GM12878 (cell line): ENCODE data around the gene SIRT3. TPM values are rescaled to one million over a fixed set of nuclear protein-coding genes. Genes with fewer than 3 reads are reported as not detected.

ENCODE experiments used
- BCL11A ChIP-seq: IDR thresholded peaks from 2 replicates; pipeline ENCODE4 v1.6.1; 2011; ENCODE audit warnings: low read depth, low read length
- CBFB ChIP-seq: IDR thresholded peaks from 2 replicates; pipeline ENCODE4 v1.6.1; 2016; ENCODE audit warnings: antibody characterized with exemption, low read depth
- MEF2A ChIP-seq: IDR thresholded peaks from 2 replicates; pipeline ENCODE4 v1.6.1; 2011; ENCODE audit warnings: low read depth, mild to moderate bottlenecking, low read length, moderate library complexity; ENCODE audit not compliant: insufficient read depth
- PAX5 ChIP-seq: IDR thresholded peaks from 2 replicates; pipeline ENCODE4 v1.6.1; 2011; ENCODE audit warnings: low read depth, low read length, borderline replicate concordance
- SMARCA5 ChIP-seq: fragments of 450-650 bp; IDR thresholded peaks from 2 replicates; pipeline ENCODE4 v1.6.1; 2017; ENCODE audit warnings: mild to moderate bottlenecking
- SP1 ChIP-seq: IDR thresholded peaks from one replicate; pipeline ENCODE4 v1.6.1; 2011; ENCODE audit warnings: low read depth, low read length
- TCF12 ChIP-seq: IDR thresholded peaks from 2 replicates; pipeline ENCODE4 v1.6.1; 2011; ENCODE audit warnings: low read depth, mild to moderate bottlenecking, low read length
- ZNF217 ChIP-seq: fragments of 450-650 bp; IDR thresholded peaks from 2 replicates; pipeline ENCODE4 v1.6.1; 2017; ENCODE audit warnings: antibody characterized with exemption, mild to moderate bottlenecking
- polyA plus RNA-seq, 11 experiments: library from polyadenylated mRNA; depleted of rRNA in 4 of 11; unstranded in 6 of 11; stranded (reverse) in 5 of 11; fragments of >200 nt; fragmentation: Nextera tagmentation in 4 of 11; fragmentation: Illumina TruSeq in 1 of 11; extraction: Ambion mirVana in 4 of 11; extraction: Trizol in 1 of 11; gene quantifications; 1 replicate in 1 of 11; 2 replicates in 10 of 11; pipeline versions ENCODE4 v1.2.1 to v1.2.3, GENCODE V29; 2011 to 2016; ENCODE audit warnings: inconsistent platforms in 2 of 11, missing spikeins in 2 of 11, low read depth in 1 of 11
- total RNA-seq, 4 experiments: library from RNA; depleted of rRNA in 3 of 4; stranded (reverse); fragments of >200 nt in 3 of 4; fragmentation: Illumina TruSeq in 1 of 4; extraction: Trizol in 1 of 4; gene quantifications; 2 replicates each; pipeline versions ENCODE4 v1.2.1 to v1.2.3, GENCODE V29; 2013 to 2021
- TF ChIP-seq, protein P1 (sequence below): fragments of 450-650 bp; IDR thresholded peaks from 2 replicates; pipeline ENCODE4 v1.6.1; 2017; ENCODE audit warnings: mild to moderate bottlenecking, moderate library complexity
- TF ChIP-seq, protein P2 (sequence below): IDR thresholded peaks from 2 replicates; pipeline ENCODE4 v1.6.1; 2011; ENCODE audit warnings: mild to moderate bottlenecking, low read depth, low read length, moderate library complexity; ENCODE audit not compliant: insufficient replicate concordance
- TF ChIP-seq, protein P3 (sequence below): fragments of 450-650 bp; IDR thresholded peaks from 2 replicates; pipeline ENCODE4 v1.6.1; 2016; ENCODE audit warnings: mild to moderate bottlenecking, moderate library complexity, borderline replicate concordance
- TF ChIP-seq, protein P4 (sequence below): fragments of 450-650 bp; conservative IDR thresholded peaks from 2 replicates; pipeline ENCODE4 v1.6.1; 2017; ENCODE audit warnings: mild to moderate bottlenecking, moderate library complexity
- TF ChIP-seq, protein P5 (sequence below): fragments of 450-650 bp; IDR thresholded peaks from 2 replicates; pipeline ENCODE4 v1.6.1; 2016; ENCODE audit warnings: mild to moderate bottlenecking

Gene SIRT3
- total and polyA plus RNA-seq, 10 of the 15 experiments (the other 5 are each of a cell fraction or from before 2014, with no cell fraction given) = 0.90 to 23.2 (median 12.6) TPM

DNA sequence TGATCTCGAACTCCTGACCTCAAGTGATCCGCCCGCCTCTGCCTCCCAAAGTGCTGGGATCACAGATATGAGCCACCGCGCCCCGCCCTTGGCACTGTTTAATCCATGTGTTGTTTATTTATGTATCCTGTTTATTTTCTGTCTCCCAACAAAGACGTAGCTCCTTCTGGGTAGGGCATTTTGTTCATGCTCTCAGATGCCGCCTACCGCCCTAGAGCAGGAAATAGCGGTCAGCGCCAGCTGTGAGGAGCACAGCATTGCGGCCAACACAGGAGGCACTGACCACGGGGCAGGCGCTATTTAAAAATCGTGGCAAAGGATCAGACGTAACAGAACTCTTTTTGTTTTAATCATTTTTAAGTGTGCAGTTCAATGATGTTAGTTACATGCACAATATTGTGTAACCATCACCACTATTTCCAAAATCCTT, 32.6 kb upstream of the SIRT3 start (continued):
- TF ChIP-seq, protein P1, sequence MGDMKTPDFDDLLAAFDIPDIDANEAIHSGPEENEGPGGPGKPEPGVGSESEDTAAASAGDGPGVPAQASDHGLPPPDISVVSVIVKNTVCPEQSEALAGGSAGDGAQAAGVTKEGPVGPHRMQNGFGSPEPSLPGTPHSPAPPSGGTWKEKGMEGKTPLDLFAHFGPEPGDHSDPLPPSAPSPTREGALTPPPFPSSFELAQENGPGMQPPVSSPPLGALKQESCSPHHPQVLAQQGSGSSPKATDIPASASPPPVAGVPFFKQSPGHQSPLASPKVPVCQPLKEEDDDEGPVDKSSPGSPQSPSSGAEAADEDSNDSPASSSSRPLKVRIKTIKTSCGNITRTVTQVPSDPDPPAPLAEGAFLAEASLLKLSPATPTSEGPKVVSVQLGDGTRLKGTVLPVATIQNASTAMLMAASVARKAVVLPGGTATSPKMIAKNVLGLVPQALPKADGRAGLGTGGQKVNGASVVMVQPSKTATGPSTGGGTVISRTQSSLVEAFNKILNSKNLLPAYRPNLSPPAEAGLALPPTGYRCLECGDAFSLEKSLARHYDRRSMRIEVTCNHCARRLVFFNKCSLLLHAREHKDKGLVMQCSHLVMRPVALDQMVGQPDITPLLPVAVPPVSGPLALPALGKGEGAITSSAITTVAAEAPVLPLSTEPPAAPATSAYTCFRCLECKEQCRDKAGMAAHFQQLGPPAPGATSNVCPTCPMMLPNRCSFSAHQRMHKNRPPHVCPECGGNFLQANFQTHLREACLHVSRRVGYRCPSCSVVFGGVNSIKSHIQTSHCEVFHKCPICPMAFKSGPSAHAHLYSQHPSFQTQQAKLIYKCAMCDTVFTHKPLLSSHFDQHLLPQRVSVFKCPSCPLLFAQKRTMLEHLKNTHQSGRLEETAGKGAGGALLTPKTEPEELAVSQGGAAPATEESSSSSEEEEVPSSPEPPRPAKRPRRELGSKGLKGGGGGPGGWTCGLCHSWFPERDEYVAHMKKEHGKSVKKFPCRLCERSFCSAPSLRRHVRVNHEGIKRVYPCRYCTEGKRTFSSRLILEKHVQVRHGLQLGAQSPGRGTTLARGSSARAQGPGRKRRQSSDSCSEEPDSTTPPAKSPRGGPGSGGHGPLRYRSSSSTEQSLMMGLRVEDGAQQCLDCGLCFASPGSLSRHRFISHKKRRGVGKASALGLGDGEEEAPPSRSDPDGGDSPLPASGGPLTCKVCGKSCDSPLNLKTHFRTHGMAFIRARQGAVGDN = peak; percentile 14; the same call in 1 of the 2 replicates
- TF ChIP-seq, protein P2, sequence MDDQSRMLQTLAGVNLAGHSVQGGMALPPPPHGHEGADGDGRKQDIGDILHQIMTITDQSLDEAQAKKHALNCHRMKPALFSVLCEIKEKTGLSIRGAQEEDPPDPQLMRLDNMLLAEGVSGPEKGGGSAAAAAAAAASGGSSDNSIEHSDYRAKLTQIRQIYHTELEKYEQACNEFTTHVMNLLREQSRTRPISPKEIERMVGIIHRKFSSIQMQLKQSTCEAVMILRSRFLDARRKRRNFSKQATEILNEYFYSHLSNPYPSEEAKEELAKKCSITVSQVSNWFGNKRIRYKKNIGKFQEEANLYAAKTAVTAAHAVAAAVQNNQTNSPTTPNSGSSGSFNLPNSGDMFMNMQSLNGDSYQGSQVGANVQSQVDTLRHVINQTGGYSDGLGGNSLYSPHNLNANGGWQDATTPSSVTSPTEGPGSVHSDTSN = peak; percentile 53
- peak; percentile 40 for TF ChIP-seq SP1
- TF ChIP-seq, protein P3, sequence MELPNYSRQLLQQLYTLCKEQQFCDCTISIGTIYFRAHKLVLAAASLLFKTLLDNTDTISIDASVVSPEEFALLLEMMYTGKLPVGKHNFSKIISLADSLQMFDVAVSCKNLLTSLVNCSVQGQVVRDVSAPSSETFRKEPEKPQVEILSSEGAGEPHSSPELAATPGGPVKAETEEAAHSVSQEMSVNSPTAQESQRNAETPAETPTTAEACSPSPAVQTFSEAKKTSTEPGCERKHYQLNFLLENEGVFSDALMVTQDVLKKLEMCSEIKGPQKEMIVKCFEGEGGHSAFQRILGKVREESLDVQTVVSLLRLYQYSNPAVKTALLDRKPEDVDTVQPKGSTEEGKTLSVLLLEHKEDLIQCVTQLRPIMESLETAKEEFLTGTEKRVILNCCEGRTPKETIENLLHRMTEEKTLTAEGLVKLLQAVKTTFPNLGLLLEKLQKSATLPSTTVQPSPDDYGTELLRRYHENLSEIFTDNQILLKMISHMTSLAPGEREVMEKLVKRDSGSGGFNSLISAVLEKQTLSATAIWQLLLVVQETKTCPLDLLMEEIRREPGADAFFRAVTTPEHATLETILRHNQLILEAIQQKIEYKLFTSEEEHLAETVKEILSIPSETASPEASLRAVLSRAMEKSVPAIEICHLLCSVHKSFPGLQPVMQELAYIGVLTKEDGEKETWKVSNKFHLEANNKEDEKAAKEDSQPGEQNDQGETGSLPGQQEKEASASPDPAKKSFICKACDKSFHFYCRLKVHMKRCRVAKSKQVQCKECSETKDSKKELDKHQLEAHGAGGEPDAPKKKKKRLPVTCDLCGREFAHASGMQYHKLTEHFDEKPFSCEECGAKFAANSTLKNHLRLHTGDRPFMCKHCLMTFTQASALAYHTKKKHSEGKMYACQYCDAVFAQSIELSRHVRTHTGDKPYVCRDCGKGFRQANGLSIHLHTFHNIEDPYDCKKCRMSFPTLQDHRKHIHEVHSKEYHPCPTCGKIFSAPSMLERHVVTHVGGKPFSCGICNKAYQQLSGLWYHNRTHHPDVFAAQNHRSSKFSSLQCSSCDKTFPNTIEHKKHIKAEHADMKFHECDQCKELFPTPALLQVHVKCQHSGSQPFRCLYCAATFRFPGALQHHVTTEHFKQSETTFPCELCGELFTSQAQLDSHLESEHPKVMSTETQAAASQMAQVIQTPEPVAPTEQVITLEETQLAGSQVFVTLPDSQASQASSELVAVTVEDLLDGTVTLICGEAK = peak; percentile 18; the same call in 1 of the 2 replicates
- TF ChIP-seq, protein P4, sequence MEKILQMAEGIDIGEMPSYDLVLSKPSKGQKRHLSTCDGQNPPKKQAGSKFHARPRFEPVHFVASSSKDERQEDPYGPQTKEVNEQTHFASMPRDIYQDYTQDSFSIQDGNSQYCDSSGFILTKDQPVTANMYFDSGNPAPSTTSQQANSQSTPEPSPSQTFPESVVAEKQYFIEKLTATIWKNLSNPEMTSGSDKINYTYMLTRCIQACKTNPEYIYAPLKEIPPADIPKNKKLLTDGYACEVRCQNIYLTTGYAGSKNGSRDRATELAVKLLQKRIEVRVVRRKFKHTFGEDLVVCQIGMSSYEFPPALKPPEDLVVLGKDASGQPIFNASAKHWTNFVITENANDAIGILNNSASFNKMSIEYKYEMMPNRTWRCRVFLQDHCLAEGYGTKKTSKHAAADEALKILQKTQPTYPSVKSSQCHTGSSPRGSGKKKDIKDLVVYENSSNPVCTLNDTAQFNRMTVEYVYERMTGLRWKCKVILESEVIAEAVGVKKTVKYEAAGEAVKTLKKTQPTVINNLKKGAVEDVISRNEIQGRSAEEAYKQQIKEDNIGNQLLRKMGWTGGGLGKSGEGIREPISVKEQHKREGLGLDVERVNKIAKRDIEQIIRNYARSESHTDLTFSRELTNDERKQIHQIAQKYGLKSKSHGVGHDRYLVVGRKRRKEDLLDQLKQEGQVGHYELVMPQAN = peak; percentile 59
- peak; percentile 53; the same call in 1 of the 2 replicates for TF ChIP-seq BCL11A
- 0 out of 2 replicates have a peak, but pooled peaks have one; percentile 47 for TF ChIP-seq PAX5
- TF ChIP-seq, protein P5, sequence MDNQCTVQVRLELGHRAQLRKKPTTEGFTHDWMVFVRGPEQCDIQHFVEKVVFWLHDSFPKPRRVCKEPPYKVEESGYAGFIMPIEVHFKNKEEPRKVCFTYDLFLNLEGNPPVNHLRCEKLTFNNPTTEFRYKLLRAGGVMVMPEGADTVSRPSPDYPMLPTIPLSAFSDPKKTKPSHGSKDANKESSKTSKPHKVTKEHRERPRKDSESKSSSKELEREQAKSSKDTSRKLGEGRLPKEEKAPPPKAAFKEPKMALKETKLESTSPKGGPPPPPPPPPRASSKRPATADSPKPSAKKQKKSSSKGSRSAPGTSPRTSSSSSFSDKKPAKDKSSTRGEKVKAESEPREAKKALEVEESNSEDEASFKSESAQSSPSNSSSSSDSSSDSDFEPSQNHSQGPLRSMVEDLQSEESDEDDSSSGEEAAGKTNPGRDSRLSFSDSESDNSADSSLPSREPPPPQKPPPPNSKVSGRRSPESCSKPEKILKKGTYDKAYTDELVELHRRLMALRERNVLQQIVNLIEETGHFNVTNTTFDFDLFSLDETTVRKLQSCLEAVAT = 0 out of 2 replicates have a peak, but pooled peaks have one; percentile 27
- TF ChIP-seq SMARCA5 = peak; percentile 88; the same call in 1 of the 2 replicates
- 0 out of 2 replicates have a peak, but pooled peaks have one; percentile 20 for TF ChIP-seq CBFB
- TF ChIP-seq ZNF217 = 0 out of 2 replicates have a peak, but pooled peaks have one; percentile 30
- peak; percentile 34; the same call in 1 of the 2 replicates for TF ChIP-seq MEF2A
- peak; percentile 95 for TF ChIP-seq TCF12
